Right lobe of liver (tissue), 6 donors: ENCODE results near the gene SLC17A7. TPM values are rescaled to one million over a fixed set of nuclear protein-coding genes. Genes with fewer than 3 reads are reported as not detected.
A peak's percentile ranks its signal among the peaks of the same experiment; 100 is the strongest.

Experiments
- ATAC-seq, 4 donors: fragments of 200-7000 bp; cut with Tn5 transposase; one replicate each; pipeline ENCODE4 v1.9.1; 2020; ENCODE audit warnings: mild to moderate bottlenecking in 4 of 4, moderate library complexity in 4 of 4
- DNase-seq, 3 donors: peaks; one replicate each; pipeline ENCODE4 v3.0.0-alpha.2; 2020
- H3K27ac ChIP-seq, 3 donors: fragments of 200-600 bp; one replicate each; pipeline ENCODE4 v1.8.0; 2022
- H3K27me3 ChIP-seq, 2 donors: fragments of 200-600 bp; one replicate each; pipeline ENCODE4 v1.8.0; 2022
- H3K36me3 ChIP-seq, 4 donors: fragments of 200-600 bp; sonication (generic) in 1 of 4; one replicate each; pipeline versions ENCODE4 v1.5.1 to v1.8.0; 2017 to 2022; ENCODE audit warnings: control low read depth in 1 of 4
- H3K4me1 ChIP-seq, 4 donors: fragments of 200-600 bp; sonication (generic) in 1 of 4; one replicate each; pipeline versions ENCODE4 v1.5.1 to v1.8.0; 2017 to 2022; ENCODE audit warnings: control low read depth in 1 of 4
- H3K4me3 ChIP-seq, 3 donors: fragments of 200-600 bp; one replicate each; pipeline ENCODE4 v1.8.0; 2022
- H3K9me3 ChIP-seq, 4 donors: fragments of 200-600 bp; sonication (generic) in 1 of 4; one replicate each; pipeline versions ENCODE4 v1.5.1 to v1.8.0; 2017 to 2022; ENCODE audit warnings: control low read depth in 1 of 4
- POLR2A ChIP-seq: fragments of 450-650 bp; IDR thresholded peaks from one replicate; pipeline ENCODE4 v1.6.1; 2017; ENCODE audit warnings: antibody characterized with exemption, mild to moderate bottlenecking
- WGBS: methylation state at CpG from one replicate; pipeline ENCODE4 v1.1.6; 2018; ENCODE audit warnings: low coverage, low lambda C conversion rate; ENCODE audit not compliant: insufficient coverage; ENCODE audit errors: missing lambda C conversion rate; 5-methylcytosine and 5-hydroxymethylcytosine counted together
- intact Hi-C, 2 donors: fragments of 100-400 bp; cut with DNase I; formaldehyde crosslinking; loops; one replicate each; pipeline versions ENCODE4 v1.11.2 to v1.14.1; 2022
- total RNA-seq, 6 experiments: library from RNA; depleted of rRNA in 2 of 6; stranded (reverse); fragments of >200 nt in 2 of 6; fragmentation: NEBNext Ultra II Directional in 3 of 6; extraction: Animal tissue kit (Norgen Biotek cat#: 25700) in 3 of 6; gene quantifications; one replicate each; pipeline versions ENCODE4 v1.1.0 to v1.2.4, GENCODE V29; 2016 to 2023
- TF ChIP-seq, protein P1 (sequence below), 4 donors: fragments of 200-600 bp in 3 of 4; fragments of 450-650 bp in 1 of 4; IDR thresholded peaks; one replicate each; pipeline versions ENCODE4 v1.5.1 to v1.8.0; 2016 to 2022; ENCODE audit warnings: antibody characterized with exemption in 4 of 4, mild to moderate bottlenecking in 2 of 4
- donor health status: DM: no; HTN: yes; CAD: no.
- donor health status: DM: no; HTN: no; CAD: no.
- donor health status: DM: no; HTN: no; CAD: no.
- donor health status: DM: no; HTN: yes; CAD: no.
- donor health status: DM: no; HTN: yes; CAD: no.

The SLC17A7 gene
- total RNA-seq, 6 experiments from 2014 or later, result 0.13 TPM; not detected in 5

DNA sequence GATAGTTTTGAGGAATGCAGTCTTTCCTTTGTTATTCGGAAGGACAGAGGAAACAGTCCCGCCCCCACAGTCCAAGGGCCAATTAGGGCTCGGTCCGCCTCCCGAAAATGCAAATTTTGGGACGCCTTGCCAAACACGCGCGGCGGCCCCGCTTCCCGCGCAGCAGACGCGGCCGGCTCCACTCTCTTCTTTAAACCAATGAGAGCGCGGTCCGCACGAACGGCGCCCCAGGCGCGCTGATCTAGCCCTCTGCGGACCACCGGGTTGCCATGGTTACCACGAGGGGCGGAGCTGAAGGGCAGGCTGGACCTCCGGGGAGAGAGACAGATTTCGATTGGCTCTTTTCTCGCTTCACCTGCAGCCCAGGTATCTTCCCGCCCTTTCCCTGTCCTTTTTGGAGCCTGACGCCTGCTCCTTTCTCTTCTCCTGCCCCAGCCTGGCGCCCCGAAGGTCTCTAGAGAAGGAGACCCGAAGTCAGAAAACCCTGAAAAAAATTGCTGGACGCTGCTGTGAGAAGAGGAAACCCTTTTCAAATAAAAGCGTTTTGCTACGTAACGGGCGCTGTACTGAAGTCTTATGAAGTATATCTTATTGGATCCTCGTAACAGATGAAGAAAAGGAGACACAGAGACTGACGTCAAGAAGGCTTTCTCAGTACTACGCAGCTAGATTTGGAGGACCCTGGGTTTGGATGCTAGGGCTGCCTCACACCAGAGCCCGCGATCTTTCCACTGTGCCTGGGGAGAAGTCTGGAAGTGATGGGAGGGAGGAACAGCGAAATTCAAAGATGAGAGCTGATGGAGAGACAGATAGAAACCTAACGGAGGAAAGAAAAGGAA is 20.1 kb downstream of the SLC17A7 start:
- peak; percentile 51 to 77 (median 69) for ATAC-seq
- no peaks in the 10 kb centered on the region for H3K36me3 ChIP-seq
- H3K27ac ChIP-seq, result no peak overlapping the region
- TF ChIP-seq, protein P1, sequence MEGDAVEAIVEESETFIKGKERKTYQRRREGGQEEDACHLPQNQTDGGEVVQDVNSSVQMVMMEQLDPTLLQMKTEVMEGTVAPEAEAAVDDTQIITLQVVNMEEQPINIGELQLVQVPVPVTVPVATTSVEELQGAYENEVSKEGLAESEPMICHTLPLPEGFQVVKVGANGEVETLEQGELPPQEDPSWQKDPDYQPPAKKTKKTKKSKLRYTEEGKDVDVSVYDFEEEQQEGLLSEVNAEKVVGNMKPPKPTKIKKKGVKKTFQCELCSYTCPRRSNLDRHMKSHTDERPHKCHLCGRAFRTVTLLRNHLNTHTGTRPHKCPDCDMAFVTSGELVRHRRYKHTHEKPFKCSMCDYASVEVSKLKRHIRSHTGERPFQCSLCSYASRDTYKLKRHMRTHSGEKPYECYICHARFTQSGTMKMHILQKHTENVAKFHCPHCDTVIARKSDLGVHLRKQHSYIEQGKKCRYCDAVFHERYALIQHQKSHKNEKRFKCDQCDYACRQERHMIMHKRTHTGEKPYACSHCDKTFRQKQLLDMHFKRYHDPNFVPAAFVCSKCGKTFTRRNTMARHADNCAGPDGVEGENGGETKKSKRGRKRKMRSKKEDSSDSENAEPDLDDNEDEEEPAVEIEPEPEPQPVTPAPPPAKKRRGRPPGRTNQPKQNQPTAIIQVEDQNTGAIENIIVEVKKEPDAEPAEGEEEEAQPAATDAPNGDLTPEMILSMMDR (IDR thresholded peaks at IDR 0.05), result no peak
- no peak for TF ChIP-seq POLR2A
- H3K9me3 ChIP-seq, result no peaks in the 10 kb centered on the region
- WGBS, result 14% methylated on average over 24 of the region's 48 CpGs
- DNase-seq, result peak in 2 of 3 donors; percentile 58 to 60
- H3K4me1 ChIP-seq, result peaks cover 0 to 7% (median 0%) of the 10 kb centered on the region in 4 donors
- intact Hi-C loops, result no loop called here
- no peak overlapping the region for H3K4me3 ChIP-seq
- peaks cover 9 to 23% of the 10 kb centered on the region in 2 donors for H3K27me3 ChIP-seq

DNA sequence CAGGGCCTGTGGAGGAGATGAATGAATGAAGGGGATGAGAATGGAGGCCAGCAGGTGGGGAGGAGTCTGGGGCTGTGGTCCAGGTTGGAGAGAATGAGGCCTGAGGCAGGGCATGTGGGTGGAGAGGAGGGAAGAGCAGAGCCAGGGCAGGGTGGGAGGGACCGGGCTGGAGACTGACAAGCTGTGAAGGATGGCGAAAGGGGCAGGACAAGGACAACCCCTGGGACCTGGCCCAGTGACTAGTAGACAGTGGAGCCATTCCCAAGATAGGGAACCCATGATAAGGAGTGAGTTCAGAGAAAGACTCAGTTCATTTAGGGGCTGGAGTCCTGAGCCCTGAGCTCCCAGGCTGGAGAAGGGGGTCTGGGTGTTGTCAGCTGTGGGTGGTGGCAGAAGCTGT is 21.1 kb downstream of the SLC17A7 start:
- no peaks in the 10 kb centered on the region for H3K9me3 ChIP-seq
- DNase-seq (no peak), ATAC-seq (no peak)
- peaks cover 9 to 23% of the 10 kb centered on the region in 2 donors for H3K27me3 ChIP-seq
- no peak for TF ChIP-seq POLR2A
- TF ChIP-seq, protein P1 (IDR thresholded peaks at IDR 0.05), result no peak
- H3K4me3 ChIP-seq, result no peak overlapping the region
- no peaks in the 10 kb centered on the region for H3K36me3 ChIP-seq
- intact Hi-C loops, result no loop called here
- peaks cover 0 to 7% (median 0%) of the 10 kb centered on the region in 4 donors for H3K4me1 ChIP-seq
- H3K27ac ChIP-seq, result no peak overlapping the region
- no CpG with 5 or more reads among the region's 2 CpGs for WGBS

DNA sequence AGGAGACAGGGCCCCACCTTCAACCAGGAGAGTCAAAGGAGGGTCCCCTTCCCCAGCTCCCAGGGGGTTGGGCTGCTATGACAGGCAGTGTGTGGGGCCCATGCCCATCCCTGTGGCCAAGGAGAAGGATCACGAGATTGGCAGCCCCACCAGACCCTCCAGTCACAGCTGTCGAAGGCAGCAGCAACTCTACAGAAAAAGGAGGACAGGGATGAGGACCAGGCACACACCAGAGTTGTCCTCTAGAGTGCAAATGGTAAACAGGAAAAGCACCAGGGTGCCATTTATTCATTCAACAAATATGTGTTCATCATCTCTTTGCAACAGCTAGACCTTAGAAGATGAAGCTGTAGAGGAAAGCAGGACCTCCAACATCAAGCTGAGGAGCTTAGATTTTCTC is 22.2 kb downstream of the SLC17A7 start:
- H3K27ac ChIP-seq, result no peak overlapping the region
- H3K9me3 ChIP-seq, result no peaks in the 10 kb centered on the region
- H3K4me3 ChIP-seq, result no peak overlapping the region
- DNase-seq (no peak), ATAC-seq (no peak)
- peaks cover 0 to 7% (median 0%) of the 10 kb centered on the region in 4 donors for H3K4me1 ChIP-seq
- WGBS, result no CpG with 5 or more reads among the region's 2 CpGs
- intact Hi-C loops, result no loop called here
- peaks cover 9 to 23% of the 10 kb centered on the region in 2 donors for H3K27me3 ChIP-seq
- TF ChIP-seq, protein P1 (IDR thresholded peaks at IDR 0.05), result no peak
- TF ChIP-seq POLR2A, result no peak
- no peaks in the 10 kb centered on the region for H3K36me3 ChIP-seq

DNA sequence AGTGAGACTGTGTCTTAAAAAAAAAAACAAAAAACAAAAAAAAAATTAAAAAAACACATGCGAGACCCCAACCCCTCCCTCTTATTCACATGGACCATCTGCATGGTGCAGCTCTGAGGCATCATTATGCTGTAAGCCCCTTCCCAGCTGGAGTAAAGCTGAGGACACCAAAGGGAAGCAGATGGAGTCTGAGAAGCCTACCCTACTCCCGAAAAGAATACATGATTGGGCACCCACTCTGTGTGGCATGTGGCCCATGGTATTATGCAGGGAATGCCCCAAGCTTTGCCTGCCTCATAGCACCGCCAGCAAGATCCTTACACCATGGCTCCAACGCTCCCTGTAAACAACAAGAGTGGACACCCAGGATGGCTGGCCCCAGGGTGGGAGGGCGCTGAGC is 22.8 kb downstream of the SLC17A7 start:
- H3K27me3 ChIP-seq, result peaks cover 8 to 22% of the 10 kb centered on the region in 2 donors
- DNase-seq, result no peak
- no peak overlapping the region for H3K27ac ChIP-seq
- intact Hi-C loops, result no loop called here
- peaks cover 0 to 7% (median 0%) of the 10 kb centered on the region in 4 donors for H3K4me1 ChIP-seq
- no peaks in the 10 kb centered on the region for H3K36me3 ChIP-seq
- no peak for ATAC-seq
- 43% methylated on average over 2 of the region's 5 CpGs for WGBS
- TF ChIP-seq POLR2A, result no peak
- TF ChIP-seq, protein P1 (IDR thresholded peaks at IDR 0.05), result no peak
- H3K4me3 ChIP-seq, result no peak overlapping the region
- no peaks in the 10 kb centered on the region for H3K9me3 ChIP-seq
